HepG2 (cell line): ENCODE results near the gene RDH16. TPM values are rescaled to one million over a fixed set of nuclear protein-coding genes. Genes with fewer than 3 reads are reported as not detected.

ENCODE experiments used
- MATR3 ChIP-seq: sonication (generic); formaldehyde crosslinking; IDR thresholded peaks from 2 replicates; pipeline ENCODE4 v1.4.0; 2020; ENCODE audit warnings: missing genetic modification reagents
- REPIN1 ChIP-seq: sonication (generic); formaldehyde crosslinking; IDR thresholded peaks from 2 replicates; pipeline ENCODE4 v1.8.0; 2022; ENCODE audit warnings: missing genetic modification reagents, low read depth, mild to moderate bottlenecking, borderline replicate concordance
- THAP9 ChIP-seq: sonication (generic); formaldehyde crosslinking; IDR thresholded peaks from 2 replicates; pipeline ENCODE4; 2020; ENCODE audit warnings: missing genetic modification reagents, mild to moderate bottlenecking, borderline replicate concordance
- ZEB1 ChIP-seq: IDR thresholded peaks from 2 replicates; pipeline ENCODE4 v1.6.1; 2012; ENCODE audit warnings: mild to moderate bottlenecking, low read depth, inconsistent platforms; ENCODE audit not compliant: insufficient replicate concordance
- ZFP82 ChIP-seq: sonication (generic); formaldehyde crosslinking; IDR thresholded peaks from 2 replicates; pipeline ENCODE4 v1.5.1; 2020; ENCODE audit warnings: mild to moderate bottlenecking, missing genetic modification reagents, borderline replicate concordance
- ZNF205 ChIP-seq: IDR thresholded peaks from 2 replicates; pipeline ENCODE4 v1.6.1; 2018; ENCODE audit warnings: missing biosample characterization, missing genetic modification reagents
- ZNF687 ChIP-seq: sonication (generic); formaldehyde crosslinking; IDR thresholded peaks from 2 replicates; pipeline ENCODE4 v1.5.1; 2020; ENCODE audit warnings: mild to moderate bottlenecking, missing genetic modification reagents, moderate library complexity
- polyA plus RNA-seq, 8 experiments: library from polyadenylated mRNA; depleted of rRNA in 3 of 8; stranded (reverse) in 7 of 8; unstranded in 1 of 8; fragments of >200 nt; fragmentation: Illumina TruSeq in 4 of 8; extraction: Trizol in 4 of 8; gene quantifications; 2 replicates each; pipeline versions ENCODE4 v1.2.1 to v1.2.3, GENCODE V29; 2011 to 2016; ENCODE audit warnings: low read depth in 4 of 8, missing spikeins in 1 of 8, mixed read lengths in 1 of 8; ENCODE audit not compliant: insufficient read depth in 1 of 8
- total RNA-seq, 5 experiments: library from RNA; depleted of rRNA; stranded (reverse); fragments of >200 nt; fragmentation: Illumina TruSeq; extraction: Trizol; gene quantifications; 2 replicates each; pipeline ENCODE4 v1.2.3, GENCODE V29; 2016; ENCODE audit warnings: low read depth in 1 of 5

Gene RDH16
- total and polyA plus RNA-seq, 2 of the 13 experiments (the other 11 are each of a cell fraction or from before 2014, with no cell fraction given), result 0.05 to 0.13 TPM

GRCh38 chr12:56957229-56958052, at the start of gene RDH16 (continued):
- TF ChIP-seq ZNF687 (CRISPR knock-in tag), result peak; percentile 60
- TF ChIP-seq ZFP82 (CRISPR knock-in tag), result no peak
- TF ChIP-seq MATR3 (CRISPR knock-in tag), result no peak
- TF ChIP-seq REPIN1 (CRISPR knock-in tag), result no peak
- peak; percentile 54 for TF ChIP-seq ZEB1
- no peak for TF ChIP-seq THAP9
- TF ChIP-seq ZNF205, result 0 out of 2 replicates have a peak, but pooled peaks have one; percentile 38
- TF ChIP-seq, all 625 proteins: peak for 9
